RWPE2 (cell line): Measurements from ENCODE around the gene PPP1R12A.

Experiments
- ATAC-seq: fragments of 200-7000 bp; cut with Tn5 transposase; 3 replicates; pipeline ENCODE4 v1.9.1; 2021; ENCODE audit warnings: low read depth
- DNase-seq: peaks from one replicate; pipeline ENCODE4 v3.0.0-alpha.2; 2020; ENCODE audit warnings: low spot score
- H3K27ac ChIP-seq: fragments of 450-650 bp; 2 replicates; pipeline ENCODE4 v1.5.1; 2017; ENCODE audit warnings: mild to moderate bottlenecking; ENCODE audit not compliant: poor library complexity, severe bottlenecking
- H3K27me3 ChIP-seq: fragments of 250-450 bp; sonication (Bioruptor Pico); 2 replicates; pipeline ENCODE4 v1.5.1; 2021; ENCODE audit warnings: mild to moderate bottlenecking, moderate library complexity; ENCODE audit not compliant: insufficient read depth, poor library complexity, severe bottlenecking
- H3K36me3 ChIP-seq: fragments of 250-450 bp; sonication (Bioruptor Pico); 2 replicates; pipeline ENCODE4 v1.5.1; 2020; ENCODE audit warnings: low read depth, mild to moderate bottlenecking, moderate library complexity
- H3K4me1 ChIP-seq: fragments of 250-450 bp; sonication (Bioruptor Pico); 2 replicates; pipeline ENCODE4 v1.5.1; 2021; ENCODE audit warnings: mild to moderate bottlenecking, moderate library complexity; ENCODE audit not compliant: insufficient read depth, poor library complexity, severe bottlenecking
- H3K4me3 ChIP-seq: fragments of 250-450 bp; sonication (Bioruptor Pico); 2 replicates; pipeline ENCODE4 v1.5.1; 2021; ENCODE audit warnings: mild to moderate bottlenecking, moderate library complexity; ENCODE audit not compliant: severe bottlenecking
- H3K9me3 ChIP-seq: fragments of 250-450 bp; sonication (Bioruptor Pico); 2 replicates; pipeline ENCODE4 v1.5.1; 2021; ENCODE audit warnings: mild to moderate bottlenecking, moderate library complexity; ENCODE audit not compliant: severe bottlenecking
- TF ChIP-seq, protein P1 (sequence below): fragments of 450-650 bp; IDR thresholded peaks from one replicate; pipeline ENCODE4 v1.5.1; 2017; ENCODE audit warnings: mild to moderate bottlenecking, moderate library complexity; ENCODE audit not compliant: poor library complexity, severe bottlenecking

Gene PPP1R12A

DNA sequence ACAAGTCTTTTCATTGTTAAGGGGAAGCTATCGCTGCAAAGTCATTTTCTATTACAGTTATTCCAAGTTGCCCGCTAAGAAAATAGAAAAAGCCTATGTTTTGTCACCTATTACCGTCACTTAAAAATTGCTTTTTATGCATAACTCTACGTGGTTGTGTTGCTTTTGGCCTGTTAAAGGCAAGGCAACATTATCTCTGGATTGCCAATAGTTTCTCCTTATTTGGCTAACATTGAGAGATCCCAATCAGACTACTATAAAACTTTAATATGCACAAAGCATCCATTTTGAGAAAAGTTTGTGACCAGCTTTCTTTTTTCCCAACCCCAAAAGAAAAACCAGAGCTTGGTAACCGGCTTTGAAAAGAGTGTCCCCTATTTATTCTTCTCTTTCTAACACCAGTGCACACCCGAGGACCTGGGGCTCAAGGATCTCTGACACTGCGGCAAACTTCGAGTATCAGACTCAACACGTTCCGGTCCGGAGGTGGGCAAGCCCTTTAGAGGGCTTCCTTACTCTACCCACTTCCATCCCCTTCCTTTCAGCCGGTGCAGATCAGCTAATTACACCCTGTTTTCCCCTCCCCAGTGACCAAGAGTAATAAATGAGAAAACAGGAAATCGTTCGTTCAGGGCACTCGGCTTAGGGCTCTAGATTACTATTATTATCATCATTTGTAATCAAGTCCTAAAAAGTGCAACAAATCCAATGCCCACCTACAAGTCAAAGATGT is 1.2 kb downstream of the PPP1R12A start:
- Histone ChIP-seq H3K27me3 (no peaks in the 10 kb centered on the region), H3K9me3 (no peaks in the 10 kb centered on the region), H3K27ac (peak overlapping the region; percentile 80), H3K36me3 (no peaks in the 10 kb centered on the region), H3K4me1 (peaks cover 21% of the 10 kb centered on the region), H3K4me3 (peak overlapping the region; percentile 64)
- ATAC-seq (peak; percentile 3; the same call in 1 of the 3 replicates), DNase-seq (no peak)
- TF ChIP-seq, protein P1, sequence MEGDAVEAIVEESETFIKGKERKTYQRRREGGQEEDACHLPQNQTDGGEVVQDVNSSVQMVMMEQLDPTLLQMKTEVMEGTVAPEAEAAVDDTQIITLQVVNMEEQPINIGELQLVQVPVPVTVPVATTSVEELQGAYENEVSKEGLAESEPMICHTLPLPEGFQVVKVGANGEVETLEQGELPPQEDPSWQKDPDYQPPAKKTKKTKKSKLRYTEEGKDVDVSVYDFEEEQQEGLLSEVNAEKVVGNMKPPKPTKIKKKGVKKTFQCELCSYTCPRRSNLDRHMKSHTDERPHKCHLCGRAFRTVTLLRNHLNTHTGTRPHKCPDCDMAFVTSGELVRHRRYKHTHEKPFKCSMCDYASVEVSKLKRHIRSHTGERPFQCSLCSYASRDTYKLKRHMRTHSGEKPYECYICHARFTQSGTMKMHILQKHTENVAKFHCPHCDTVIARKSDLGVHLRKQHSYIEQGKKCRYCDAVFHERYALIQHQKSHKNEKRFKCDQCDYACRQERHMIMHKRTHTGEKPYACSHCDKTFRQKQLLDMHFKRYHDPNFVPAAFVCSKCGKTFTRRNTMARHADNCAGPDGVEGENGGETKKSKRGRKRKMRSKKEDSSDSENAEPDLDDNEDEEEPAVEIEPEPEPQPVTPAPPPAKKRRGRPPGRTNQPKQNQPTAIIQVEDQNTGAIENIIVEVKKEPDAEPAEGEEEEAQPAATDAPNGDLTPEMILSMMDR = no peak

DNA sequence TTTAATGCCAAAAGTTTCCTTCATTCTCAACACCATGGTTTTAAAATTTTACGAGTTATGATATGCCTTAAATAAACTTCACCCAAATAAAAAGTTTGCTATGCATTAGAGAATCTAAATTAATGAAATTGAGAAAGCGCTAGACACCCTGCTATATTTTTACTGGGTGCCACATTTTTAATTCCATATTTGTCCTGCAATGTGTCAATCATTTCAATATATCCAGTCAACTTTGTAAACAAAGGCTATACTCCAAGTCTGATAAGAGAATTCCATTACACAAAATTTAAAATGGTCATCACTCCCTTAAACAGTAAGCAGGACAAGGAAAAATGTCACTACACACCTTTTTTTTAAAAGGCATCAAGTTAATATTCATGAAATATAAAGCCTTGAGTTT is 1.9 kb downstream of the PPP1R12A start:
- Histone ChIP-seq H3K27ac (no peak overlapping the region), H3K36me3 (no peaks in the 10 kb centered on the region)
- no peak for ATAC-seq

DNA sequence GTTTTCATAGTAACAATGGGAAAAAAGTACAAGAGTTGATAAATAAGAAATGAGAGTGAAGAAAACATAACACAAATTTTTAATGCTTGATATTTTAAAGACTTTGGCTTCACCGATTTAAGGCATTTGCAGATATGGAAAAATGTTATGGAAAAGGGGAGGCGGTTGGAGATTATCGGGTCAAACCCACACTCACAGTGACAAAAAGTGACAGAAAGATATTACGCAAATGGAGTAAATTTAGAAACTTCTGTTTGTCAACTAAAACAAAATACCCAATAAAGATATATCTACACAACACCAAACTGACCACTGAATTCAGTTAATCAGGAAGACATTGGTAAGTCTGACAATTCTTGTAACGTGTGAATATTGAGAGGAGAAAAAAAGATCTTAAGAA is 2.5 kb downstream of the PPP1R12A start:
- ATAC-seq = no peak
- Histone ChIP-seq H3K4me1 (peaks cover 21% of the 10 kb centered on the region), H3K27ac (no peak overlapping the region)

More for the DNA sequence above, 1.9 kb downstream of the PPP1R12A start:
- Histone ChIP-seq H3K4me1 (peaks cover 21% of the 10 kb centered on the region), H3K9me3 (no peaks in the 10 kb centered on the region), H3K4me3 (peak overlapping the region; percentile 64), H3K27me3 (no peaks in the 10 kb centered on the region)
- DNase-seq = no peak
- TF ChIP-seq, protein P1 = no peak

DNA sequence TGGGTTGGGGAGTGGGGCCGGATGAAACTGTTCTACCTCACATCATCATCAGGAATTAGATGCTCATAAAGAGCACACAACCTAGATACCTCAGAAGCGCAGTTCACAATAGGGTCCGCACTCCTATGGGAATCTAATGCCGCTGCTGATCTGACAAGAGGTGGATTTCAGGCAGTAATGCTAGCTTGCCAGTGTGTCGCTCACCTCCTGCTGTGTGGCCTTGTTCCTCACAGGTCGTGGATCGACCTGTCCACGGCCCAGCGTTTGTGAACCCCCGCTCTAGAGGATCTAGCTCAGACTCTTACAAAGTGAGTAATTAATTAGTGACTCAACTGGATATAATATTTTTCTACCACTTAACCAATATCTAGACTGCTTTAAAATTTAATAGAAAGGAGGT is 5.8 kb downstream of the PPP1R12A start:
- ATAC-seq (no peak), DNase-seq (no peak)
- Histone ChIP-seq H3K27ac (no peak overlapping the region), H3K9me3 (no peaks in the 10 kb centered on the region), H3K27me3 (no peaks in the 10 kb centered on the region), H3K4me3 (no peak overlapping the region), H3K4me1 (peaks cover 11% of the 10 kb centered on the region), H3K36me3 (no peaks in the 10 kb centered on the region; the same call in 1 of the 2 replicates)
- TF ChIP-seq, protein P1 = no peak

More for the DNA sequence above, 2.5 kb downstream of the PPP1R12A start:
- Histone ChIP-seq H3K4me3 (peak overlapping the region; percentile 64), H3K36me3 (no peaks in the 10 kb centered on the region), H3K27me3 (no peaks in the 10 kb centered on the region), H3K9me3 (no peaks in the 10 kb centered on the region)
- TF ChIP-seq, protein P1 = no peak
- DNase-seq = no peak
